IMR-90 (cell line): Measurements from ENCODE around the gene OVOL3. TPM values are rescaled to one million over a fixed set of nuclear protein-coding genes. Genes with fewer than 3 reads are reported as not detected.

ENCODE experiments used
- ATAC-seq: fragments of 200-7000 bp; cut with Tn5 transposase; 2 replicates; pipeline ENCODE4 v1.9.1; 2020; ENCODE audit warnings: low read depth, mild to moderate bottlenecking, moderate library complexity
- BruUV-seq: library from RNA; stranded (reverse); fragments of 400-500 nt; replicated peaks from 2 replicates; lab custom pipeline; 2021; lab: Mats Ljungman, UMichigan
- CTCF ChIA-PET: fragments of 300-600 bp; formaldehyde crosslinking; extraction: SDS; loops from one replicate; lab custom pipeline; 2021; ENCODE audit warnings: antibody characterized with exemption; lab: Yijun Ruan, JAX
- POLR2A ChIA-PET: fragments of 300-600 bp; sonication (Branson Sonifier 250); formaldehyde crosslinking; loops from one replicate; lab custom pipeline; 2022; ENCODE audit warnings: antibody characterized with exemption; ENCODE audit not compliant: unreplicated experiment; lab: Charles Lee
- DNase-seq: peaks from one replicate; pipeline ENCODE4 v3.0.0; 2013
- H2AFZ ChIP-seq: replicated peaks from 2 replicates; pipeline ENCODE3; 2013; ENCODE audit warnings: low read length, mild to moderate bottlenecking; ENCODE audit not compliant: poor library complexity
- H2AK5ac ChIP-seq: 2 replicates; pipeline ENCODE4 v1.6.1; 2013; ENCODE audit warnings: low read depth, low read length, inconsistent platforms
- H2AK9ac ChIP-seq: replicated peaks from 2 replicates; pipeline ENCODE3; 2013; ENCODE audit warnings: mild to moderate bottlenecking, low read depth, low read length, moderate library complexity; ENCODE audit not compliant: poor library complexity
- H2BK120ac ChIP-seq: 2 replicates; pipeline ENCODE4 v1.6.1; 2013; ENCODE audit warnings: low read depth, low read length, inconsistent platforms
- H2BK15ac ChIP-seq: 3 replicates; pipeline ENCODE4 v1.6.1; 2013; ENCODE audit warnings: low read depth, low read length, inconsistent platforms
- H2BK20ac ChIP-seq: 2 replicates; pipeline ENCODE4 v1.6.1; 2013; ENCODE audit warnings: low read depth, mild to moderate bottlenecking, inconsistent platforms, low read length, moderate library complexity
- H2BK5ac ChIP-seq: 2 replicates; pipeline ENCODE4 v1.6.1; 2013; ENCODE audit warnings: mild to moderate bottlenecking, low read depth, low read length, inconsistent platforms; ENCODE audit not compliant: poor library complexity, severe bottlenecking
- H3K14ac ChIP-seq: replicated peaks from 2 replicates; pipeline ENCODE4 v1.6.1; 2013; ENCODE audit warnings: low read depth, low read length, inconsistent platforms
- H3K18ac ChIP-seq: 2 replicates; pipeline ENCODE4 v1.6.1; 2013; ENCODE audit warnings: low read depth, low read length, control low read depth
- H3K23ac ChIP-seq: 2 replicates; pipeline ENCODE4 v1.6.1; 2013; ENCODE audit warnings: low read depth, low read length, inconsistent platforms
- H3K27ac ChIP-seq: 2 replicates; pipeline ENCODE4 v1.5.1; 2013; ENCODE audit warnings: mild to moderate bottlenecking, control low read depth, low read length; ENCODE audit not compliant: insufficient read depth
- H3K27me3 ChIP-seq: 2 replicates; pipeline ENCODE4 v1.6.1; 2013; ENCODE audit warnings: low read length; ENCODE audit not compliant: control insufficient read depth, insufficient read depth
- H3K36me3 ChIP-seq: 2 replicates; pipeline ENCODE4 v1.6.1; 2013; ENCODE audit warnings: low read length, mixed read lengths; ENCODE audit not compliant: control insufficient read depth, insufficient read depth
- H3K4ac ChIP-seq: 2 replicates; pipeline ENCODE4 v1.6.1; 2013; ENCODE audit warnings: low read depth, low read length, inconsistent platforms
- H3K4me1 ChIP-seq: 2 replicates; pipeline ENCODE4 v1.6.1; 2013; ENCODE audit warnings: low read length, mixed read lengths; ENCODE audit not compliant: control insufficient read depth, insufficient read depth
- H3K4me2 ChIP-seq: 2 replicates; pipeline ENCODE4 v1.6.1; 2013; ENCODE audit warnings: low read depth, mild to moderate bottlenecking, control low read depth, low read length, moderate library complexity
- H3K4me3 ChIP-seq: 2 replicates; pipeline ENCODE4 v1.5.1; 2013; ENCODE audit warnings: low read depth, mild to moderate bottlenecking, control low read depth, low read length, moderate library complexity; ENCODE audit not compliant: insufficient read depth
- H3K56ac ChIP-seq: 2 replicates; pipeline ENCODE4 v1.6.1; 2013; ENCODE audit warnings: low read length, inconsistent platforms; ENCODE audit not compliant: insufficient read depth; ENCODE audit errors: extremely low read depth
- H3K79me1 ChIP-seq, 2 experiments: 2 replicates each; pipeline ENCODE4 v1.6.1; 2013; ENCODE audit warnings: low read length in 2 of 2, inconsistent platforms in 1 of 2, low read depth in 1 of 2
- H3K9ac ChIP-seq: 2 replicates; pipeline ENCODE4 v1.6.1; 2013; ENCODE audit warnings: low read depth, low read length, control low read depth
- H3K9me1 ChIP-seq: 2 replicates; pipeline ENCODE4 v1.6.1; 2013; ENCODE audit warnings: low read length, inconsistent platforms; ENCODE audit not compliant: insufficient read depth
- H3K9me3 ChIP-seq: 2 replicates; pipeline ENCODE4 v1.6.1; 2013; ENCODE audit warnings: low read length; ENCODE audit not compliant: control insufficient read depth, insufficient read depth
- H4K20me1 ChIP-seq: 2 replicates; pipeline ENCODE4 v1.6.1; 2013; ENCODE audit warnings: low read length, inconsistent platforms; ENCODE audit not compliant: insufficient read depth
- H4K5ac ChIP-seq: 2 replicates; pipeline ENCODE4 v1.6.1; 2013; ENCODE audit warnings: mild to moderate bottlenecking, low read depth, low read length, control low read depth
- H4K8ac ChIP-seq, 2 experiments: 2 replicates each; pipeline ENCODE4 v1.6.1; 2013; ENCODE audit warnings: low read depth in 2 of 2, low read length in 2 of 2, control low read depth in 1 of 2, inconsistent platforms in 1 of 2
- H4K91ac ChIP-seq: 2 replicates; pipeline ENCODE4 v1.6.1; 2013; ENCODE audit warnings: low read depth, low read length, inconsistent platforms; ENCODE audit not compliant: insufficient read depth
- CEBPB ChIP-seq: IDR thresholded peaks from 2 replicates; pipeline ENCODE4 v1.6.1; 2012; ENCODE audit warnings: low read depth, low read length, improper control_type of control experiment
- CHD1 ChIP-seq: IDR thresholded peaks from 2 replicates; pipeline ENCODE4 v1.6.1; 2012; ENCODE audit warnings: low read depth, low read length, improper control_type of control experiment
- MAFK ChIP-seq: IDR thresholded peaks from 2 replicates; pipeline ENCODE4 v1.6.1; 2012; ENCODE audit warnings: low read depth, low read length, improper control_type of control experiment
- MAZ ChIP-seq: IDR thresholded peaks from 2 replicates; pipeline ENCODE4 v1.6.1; 2012; ENCODE audit warnings: low read depth, mild to moderate bottlenecking, low read length, improper control_type of control experiment, moderate library complexity, borderline replicate concordance
- MXI1 ChIP-seq: IDR thresholded peaks from 2 replicates; pipeline ENCODE4 v1.6.1; 2012; ENCODE audit warnings: low read depth, mild to moderate bottlenecking, low read length, moderate library complexity, borderline replicate concordance
- NFE2L2 ChIP-seq: fragments of 150-350 bp; IDR thresholded peaks from 2 replicates; pipeline ENCODE4 v1.6.1; 2016; ENCODE audit warnings: low read depth, mild to moderate bottlenecking, low read length
- POLR2A ChIP-seq: IDR thresholded peaks from 2 replicates; pipeline ENCODE4 v1.6.1; 2012; ENCODE audit warnings: mild to moderate bottlenecking, low read depth, low read length
- RCOR1 ChIP-seq: IDR thresholded peaks from 2 replicates; pipeline ENCODE4 v1.6.1; 2012; ENCODE audit warnings: mild to moderate bottlenecking, low read length, improper control_type of control experiment; ENCODE audit not compliant: insufficient replicate concordance
- SMC3 ChIP-seq: fragments of 150-350 bp; IDR thresholded peaks from 2 replicates; pipeline ENCODE4 v1.6.1; 2016; ENCODE audit warnings: low read depth, mild to moderate bottlenecking, antibody characterized with exemption, low read length, moderate library complexity
- WGBS, 2 experiments: methylation state at CpG; one replicate each; pipeline versions ENCODE4 v1.1.5 to v1.1.7; 2013; ENCODE audit warnings: missing lambda C conversion rate in 2 of 2; ENCODE audit not compliant: insufficient read length in 1 of 2; ENCODE audit errors: extremely low coverage in 2 of 2; 5-methylcytosine and 5-hydroxymethylcytosine counted together
- dilution Hi-C: fragments of 300-500 bp; cut with HindIII; formaldehyde crosslinking; loops from one replicate; pipeline ENCODE4 v1.14.3; 2018; ENCODE audit warnings: low sequenced_read_pairs; ENCODE audit not compliant: unreplicated experiment
- in situ Hi-C: fragments of 300-500 bp; cut with MboI; formaldehyde crosslinking; loops from 3 replicates; pipeline ENCODE4 v1.14.3; 2019; ENCODE audit warnings: low sequenced_read_pairs, inconsistent platforms, mixed read lengths
- intact Hi-C: fragments of 100-400 bp; cut with micrococcal nuclease; formaldehyde crosslinking; loops from 2 replicates; pipeline ENCODE4 v1.10.0; 2022
- polyA plus RNA-seq, 3 experiments: library from polyadenylated mRNA; depleted of rRNA; stranded (reverse); fragments of >200 nt; gene quantifications; 2 replicates each; pipeline ENCODE4 v1.2.3, GENCODE V29; 2012; ENCODE audit warnings: low replicate concordance in 1 of 3
- total RNA-seq: library from RNA; depleted of rRNA; stranded (reverse); fragments of >200 nt; gene quantifications from 2 replicates; pipeline ENCODE4 v1.2.3, GENCODE V29; 2012
- TF ChIP-seq, protein P1 (sequence below): fragments of 150-350 bp; IDR thresholded peaks from 2 replicates; pipeline ENCODE4 v1.6.1; 2016; ENCODE audit warnings: low read depth, mild to moderate bottlenecking, low read length, moderate library complexity, borderline replicate concordance

The OVOL3 gene
- total and polyA plus RNA-seq, 2 of the 4 experiments (the other 2 are of a cell fraction): not detected

DNA sequence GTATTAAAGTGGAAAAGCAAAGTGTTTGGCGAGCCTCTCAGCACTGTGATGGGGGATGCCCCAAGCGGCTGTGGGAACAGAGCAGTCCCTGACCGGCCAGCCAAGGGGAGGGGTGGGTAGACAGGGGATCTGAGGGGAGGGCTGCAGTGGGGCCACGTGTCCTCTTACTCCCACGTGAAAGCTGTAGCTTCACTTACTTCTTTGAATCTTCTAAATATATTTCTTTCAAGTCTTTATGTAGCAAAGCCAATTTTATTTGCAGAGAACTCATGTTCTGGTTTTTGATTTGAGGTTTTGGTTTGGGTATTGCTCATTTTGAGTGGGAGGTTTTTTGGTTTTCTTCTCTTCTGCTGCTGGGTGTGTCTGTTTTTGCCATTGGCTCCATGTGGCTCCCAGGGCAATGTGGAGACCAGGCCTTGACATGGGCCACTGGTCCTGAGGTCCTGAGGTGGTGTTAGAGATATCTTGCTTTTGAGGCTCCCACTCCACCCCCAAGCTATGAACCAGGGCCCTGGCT, 17.7 kb upstream of the OVOL3 start:
- ChIA-PET POLR2A (no interaction called here), CTCF (no interaction called here)
- WGBS, 2 experiments: no CpG with 5 or more reads among the region's 5 CpGs
- TF ChIP-seq NFE2L2: no peak
- no peak for TF ChIP-seq CEBPB
- TF ChIP-seq, protein P1, sequence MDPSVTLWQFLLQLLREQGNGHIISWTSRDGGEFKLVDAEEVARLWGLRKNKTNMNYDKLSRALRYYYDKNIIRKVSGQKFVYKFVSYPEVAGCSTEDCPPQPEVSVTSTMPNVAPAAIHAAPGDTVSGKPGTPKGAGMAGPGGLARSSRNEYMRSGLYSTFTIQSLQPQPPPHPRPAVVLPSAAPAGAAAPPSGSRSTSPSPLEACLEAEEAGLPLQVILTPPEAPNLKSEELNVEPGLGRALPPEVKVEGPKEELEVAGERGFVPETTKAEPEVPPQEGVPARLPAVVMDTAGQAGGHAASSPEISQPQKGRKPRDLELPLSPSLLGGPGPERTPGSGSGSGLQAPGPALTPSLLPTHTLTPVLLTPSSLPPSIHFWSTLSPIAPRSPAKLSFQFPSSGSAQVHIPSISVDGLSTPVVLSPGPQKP: no peak
- TF ChIP-seq SMC3: no peak
- TF ChIP-seq MAZ: no peak
- no peak for TF ChIP-seq MXI1
- no peak for TF ChIP-seq POLR2A
- TF ChIP-seq CHD1: no peak
- no peak for TF ChIP-seq MAFK
- TF ChIP-seq RCOR1: no peak
- Histone ChIP-seq H2BK5ac (no peak overlapping the region), H3K23ac (no peak overlapping the region), H2BK20ac (no peak overlapping the region), H4K8ac (no peak overlapping the region), H3K4me1 (no peaks in the 10 kb centered on the region), H3K4me3 (no peak overlapping the region), H3K4me2 (no peak overlapping the region), H3K4ac (no peak overlapping the region), H2BK120ac (no peak overlapping the region), H2BK15ac (no peak overlapping the region), H3K14ac (no peak overlapping the region), H3K36me3 (peaks cover 16% of the 10 kb centered on the region), H3K9ac (no peak overlapping the region), H3K27me3 (no peaks in the 10 kb centered on the region), H2AFZ (no peak overlapping the region), H3K9me3 (no peaks in the 10 kb centered on the region), H4K91ac (no peak overlapping the region), H2AK9ac (no peak overlapping the region), H4K20me1 (no peaks in the 10 kb centered on the region), H3K56ac (no peak overlapping the region), H2AK5ac (no peak overlapping the region), H4K5ac (no peak overlapping the region), H3K18ac (no peak overlapping the region), H3K79me1 (no peaks in the 10 kb centered on the region), H3K9me1 (0 out of 2 replicates have a peak, but pooled peaks cover 6% of the 10 kb centered on the region), H3K27ac (no peak overlapping the region)
- dilution Hi-C loops (no loop called here), in situ Hi-C loops (no loop called here), intact Hi-C loops (no loop called here)
- no peak for DNase-seq
- no TSS peak for BruUV-seq
- no peak for ATAC-seq
